Activated CD4-positive, alpha-beta T cell treated with anti-CD3 and anti-CD28 coated beads for 4 hours (primary cell): ENCODE measurements around the gene CELSR1.

Experiments used
- DNase-seq, 2 donors: peaks; one replicate each; pipeline ENCODE4 v3.0.0-alpha.2; 2020

CELSR1 gene

GRCh38 chr22:46392137-46392844 lies 145.1 kb downstream of the CELSR1 start:
- no peak for DNase-seq

GRCh38 chr22:46391486-46392136 lies 145.8 kb downstream of the CELSR1 start:
- DNase-seq: no peak

- no peak for DNase-seq
Observed at GRCh38 chr22:46390652-46391301, 146.6 kb downstream of the CELSR1 start.

- no peak for DNase-seq
Observed at GRCh38 chr22:46390105-46390651, 147.2 kb downstream of the CELSR1 start.

GRCh38 chr22:46389081-46389480 lies 148.3 kb downstream of the CELSR1 start:
- no peak for DNase-seq

GRCh38 chr22:46388647-46389046 lies 148.8 kb downstream of the CELSR1 start:
- no peak for DNase-seq

- DNase-seq: no peak
Observed at GRCh38 chr22:46387748-46388147, 149.7 kb downstream of the CELSR1 start.

- no peak for DNase-seq
Observed at GRCh38 chr22:46386312-46386711, 151.1 kb downstream of the CELSR1 start.

- no peak for DNase-seq
Observed at GRCh38 chr22:46382524-46382923, 154.9 kb downstream of the CELSR1 start.

- DNase-seq: no peak
Observed at GRCh38 chr22:46381731-46382130, 155.7 kb downstream of the CELSR1 start.

- DNase-seq: no peak
Observed at GRCh38 chr22:46381142-46381541, 156.3 kb downstream of the CELSR1 start.

- no peak for DNase-seq
Observed at GRCh38 chr22:46380581-46380980, 156.8 kb downstream of the CELSR1 start.

- no peak for DNase-seq
Observed at GRCh38 chr22:46380069-46380468, 157.4 kb downstream of the CELSR1 start.

- no peak for DNase-seq
Observed at GRCh38 chr22:46379066-46379930, 158.1 kb downstream of the CELSR1 start.

- DNase-seq: no peak
Observed at GRCh38 chr22:46378426-46379065, 158.9 kb downstream of the CELSR1 start.

- DNase-seq: no peak
Observed at GRCh38 chr22:46377525-46378425, 159.6 kb downstream of the CELSR1 start.

- DNase-seq: no peak
Observed at GRCh38 chr22:46376908-46377524, 160.4 kb downstream of the CELSR1 start.

- no peak for DNase-seq
Observed at GRCh38 chr22:46376111-46376510, 161.3 kb downstream of the CELSR1 start.

GRCh38 chr22:46374663-46375474 lies 162.6 kb downstream of the CELSR1 start:
- no peak for DNase-seq
